Chondrocyte (in vitro differentiated cells): Measurements from ENCODE around the gene SPATA20. TPM values are rescaled to one million over a fixed set of nuclear protein-coding genes. Genes with fewer than 3 reads are reported as not detected.
A peak's percentile ranks its signal among the peaks of the same experiment; 100 is the strongest.

Source experiments
- DNase-seq: peaks from one replicate; pipeline ENCODE4 v3.0.0; 2021; ENCODE audit warnings: mixed read lengths, low spot score
- H3K27ac Mint-ChIP-seq: one replicate; pipeline ENCODE4 v1.8.0; 2021; ENCODE audit warnings: mild to moderate bottlenecking, moderate library complexity, mixed read lengths; ENCODE audit not compliant: unreplicated experiment
- H3K27me3 Mint-ChIP-seq: 2 replicates; pipeline ENCODE4 v1.8.0; 2021; ENCODE audit warnings: low read depth, mixed read lengths
- H3K36me3 Mint-ChIP-seq: 2 replicates; pipeline ENCODE4 v1.8.0; 2021; ENCODE audit warnings: low read depth, mixed read lengths
- H3K4me1 Mint-ChIP-seq: 2 replicates; pipeline ENCODE4 v1.8.0; 2021; ENCODE audit warnings: low read depth, mild to moderate bottlenecking, mixed read lengths
- H3K4me3 Mint-ChIP-seq: one replicate; pipeline ENCODE4 v1.8.0; 2021; ENCODE audit warnings: mild to moderate bottlenecking, moderate library complexity, mixed read lengths; ENCODE audit not compliant: unreplicated experiment
- H3K9me3 Mint-ChIP-seq: 2 replicates; pipeline ENCODE4 v1.8.0; 2021; ENCODE audit warnings: low read depth, mixed read lengths
- total RNA-seq: library from RNA; stranded (reverse); gene quantifications from 3 replicates; pipeline ENCODE4 v1.2.1, GENCODE V29; 2021
- TF ChIP-seq, protein P1 (sequence below): fragments of 200-600 bp; sonication (generic); IDR thresholded peaks from 2 replicates; pipeline ENCODE4 v1.5.0; 2021; ENCODE audit warnings: antibody characterized with exemption, mild to moderate bottlenecking, moderate library complexity

The SPATA20 gene
- total RNA-seq, 1 donor from 2014 or later: 51.8 TPM

DNA sequence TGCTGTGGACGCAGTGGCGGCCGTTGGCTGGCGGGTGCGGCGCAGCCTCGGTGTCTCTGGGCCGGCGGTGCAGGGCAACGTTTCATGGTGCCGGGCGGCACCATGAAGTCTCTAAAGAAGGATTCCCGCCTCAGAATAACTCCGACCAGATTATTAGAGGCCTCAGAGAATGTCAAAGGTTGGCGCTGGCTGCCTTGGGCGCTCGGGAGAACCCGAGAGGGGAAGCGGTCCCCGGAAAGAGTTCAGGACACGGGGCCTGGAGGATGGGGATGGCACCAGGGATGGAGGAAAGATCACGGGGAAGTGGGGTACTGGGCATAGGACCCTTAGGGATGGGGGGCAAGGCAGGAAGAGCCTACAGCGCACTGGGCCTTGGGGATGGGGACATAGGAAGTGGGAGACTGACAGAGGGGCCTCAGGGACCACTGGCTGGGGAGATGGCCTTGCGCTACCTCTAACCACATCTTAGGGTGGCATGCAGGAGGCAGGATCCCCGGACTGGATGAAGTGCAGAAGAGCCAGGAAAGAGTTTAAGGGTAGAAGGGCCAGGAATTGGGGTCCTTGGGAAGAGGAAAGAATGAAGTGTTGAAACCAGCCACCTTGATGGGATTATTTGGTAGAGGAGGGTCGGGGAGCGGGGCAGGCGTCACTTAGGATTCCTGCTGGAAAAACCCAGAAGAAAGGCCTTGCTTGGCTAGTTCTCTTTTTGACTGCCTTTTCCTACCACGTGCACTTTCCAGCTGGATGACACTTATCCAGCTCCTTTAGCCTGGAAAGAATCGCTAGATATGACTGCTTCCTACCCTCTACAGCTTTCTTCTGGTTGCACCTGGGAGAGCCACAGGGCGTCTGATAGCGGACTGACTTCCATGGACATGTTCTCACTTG lies 38.2 kb upstream of the SPATA20 start:
- TF ChIP-seq, protein P1, sequence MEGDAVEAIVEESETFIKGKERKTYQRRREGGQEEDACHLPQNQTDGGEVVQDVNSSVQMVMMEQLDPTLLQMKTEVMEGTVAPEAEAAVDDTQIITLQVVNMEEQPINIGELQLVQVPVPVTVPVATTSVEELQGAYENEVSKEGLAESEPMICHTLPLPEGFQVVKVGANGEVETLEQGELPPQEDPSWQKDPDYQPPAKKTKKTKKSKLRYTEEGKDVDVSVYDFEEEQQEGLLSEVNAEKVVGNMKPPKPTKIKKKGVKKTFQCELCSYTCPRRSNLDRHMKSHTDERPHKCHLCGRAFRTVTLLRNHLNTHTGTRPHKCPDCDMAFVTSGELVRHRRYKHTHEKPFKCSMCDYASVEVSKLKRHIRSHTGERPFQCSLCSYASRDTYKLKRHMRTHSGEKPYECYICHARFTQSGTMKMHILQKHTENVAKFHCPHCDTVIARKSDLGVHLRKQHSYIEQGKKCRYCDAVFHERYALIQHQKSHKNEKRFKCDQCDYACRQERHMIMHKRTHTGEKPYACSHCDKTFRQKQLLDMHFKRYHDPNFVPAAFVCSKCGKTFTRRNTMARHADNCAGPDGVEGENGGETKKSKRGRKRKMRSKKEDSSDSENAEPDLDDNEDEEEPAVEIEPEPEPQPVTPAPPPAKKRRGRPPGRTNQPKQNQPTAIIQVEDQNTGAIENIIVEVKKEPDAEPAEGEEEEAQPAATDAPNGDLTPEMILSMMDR: no peak
- no peaks in the 10 kb centered on the region for H3K27me3 Mint-ChIP-seq
- H3K4me1 Mint-ChIP-seq: peaks cover 25% of the 10 kb centered on the region
- peak; percentile 51 for DNase-seq
- H3K4me3 Mint-ChIP-seq: peak overlapping the region; percentile 73
- peak overlapping the region; percentile 76 for H3K27ac Mint-ChIP-seq
- H3K36me3 Mint-ChIP-seq: no peaks in the 10 kb centered on the region
- H3K9me3 Mint-ChIP-seq: no peaks in the 10 kb centered on the region

DNA sequence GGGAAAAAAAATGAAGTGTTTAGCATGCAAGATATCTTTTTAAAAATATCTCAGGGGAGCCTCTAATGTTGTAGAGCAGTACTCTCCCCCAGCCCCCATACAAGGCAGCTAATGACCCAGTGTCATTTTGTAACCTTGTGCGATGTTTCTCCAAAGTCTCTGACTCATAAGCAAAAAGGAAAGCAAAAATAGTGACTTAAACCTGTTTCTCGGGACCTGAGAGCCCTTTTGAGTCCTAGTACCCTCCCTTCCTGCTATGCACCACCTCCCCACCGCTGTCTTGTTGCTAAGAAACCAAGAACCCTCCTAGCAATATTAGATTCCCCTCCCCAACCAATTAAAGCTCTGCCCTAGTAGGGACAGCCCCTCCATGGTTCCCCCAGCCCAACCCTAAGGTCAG lies 35.9 kb upstream of the SPATA20 start:
- H3K4me3 Mint-ChIP-seq: no peak overlapping the region
- H3K9me3 Mint-ChIP-seq: no peaks in the 10 kb centered on the region
- no peaks in the 10 kb centered on the region for H3K36me3 Mint-ChIP-seq
- TF ChIP-seq, protein P1: no peak
- DNase-seq: no peak
- H3K4me1 Mint-ChIP-seq: peaks cover 43% of the 10 kb centered on the region
- H3K27me3 Mint-ChIP-seq: no peaks in the 10 kb centered on the region
- H3K27ac Mint-ChIP-seq: peak overlapping the region; percentile 32

DNA sequence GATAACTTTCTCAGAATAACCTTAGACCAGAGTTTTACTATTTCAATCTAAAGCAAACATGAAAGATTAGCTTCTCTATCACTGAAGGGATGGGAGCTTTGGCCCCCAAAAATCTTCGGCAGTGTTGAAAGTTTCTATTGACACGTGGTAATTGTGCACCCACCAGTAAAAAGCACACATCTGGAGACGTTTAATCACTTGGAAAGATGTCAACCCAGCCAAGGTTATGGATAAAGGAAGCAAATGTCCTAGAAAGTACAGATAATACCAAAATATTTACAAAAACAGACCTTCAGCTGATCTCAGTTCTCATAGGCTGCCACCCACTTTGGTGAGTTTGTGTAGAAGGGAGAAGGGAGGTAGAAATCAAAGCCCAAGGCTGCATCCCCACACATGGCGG lies 33.5 kb upstream of the SPATA20 start:
- H3K4me1 Mint-ChIP-seq: peaks cover 51% of the 10 kb centered on the region
- TF ChIP-seq, protein P1: no peak
- no peak overlapping the region for H3K27ac Mint-ChIP-seq
- DNase-seq: no peak
- H3K4me3 Mint-ChIP-seq: no peak overlapping the region
- H3K27me3 Mint-ChIP-seq: no peaks in the 10 kb centered on the region
- H3K9me3 Mint-ChIP-seq: no peaks in the 10 kb centered on the region
- H3K36me3 Mint-ChIP-seq: no peaks in the 10 kb centered on the region

DNA sequence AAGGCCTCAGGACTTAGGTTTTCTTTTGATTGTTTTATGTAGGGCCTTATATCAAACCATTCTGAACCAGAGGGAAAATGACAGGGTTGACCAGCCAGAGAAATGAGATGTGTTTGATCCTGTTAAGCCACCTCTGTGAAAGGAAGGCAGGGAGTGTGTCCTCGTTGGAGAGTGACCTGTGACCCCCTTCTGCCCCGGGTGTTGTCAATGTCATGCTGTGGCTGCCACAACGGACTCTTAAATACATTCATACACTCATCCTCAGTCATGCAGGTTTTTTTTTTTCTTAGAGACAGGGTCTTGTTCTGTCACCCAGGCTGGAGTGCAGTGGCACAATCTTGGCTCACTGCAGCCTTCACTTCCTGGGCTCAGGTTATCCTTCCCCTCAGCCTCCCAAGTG lies 32.6 kb upstream of the SPATA20 start:
- peak; percentile 25 for DNase-seq
- H3K36me3 Mint-ChIP-seq: no peaks in the 10 kb centered on the region
- H3K27me3 Mint-ChIP-seq: no peaks in the 10 kb centered on the region
- H3K9me3 Mint-ChIP-seq: no peaks in the 10 kb centered on the region
- no peak overlapping the region for H3K4me3 Mint-ChIP-seq
- TF ChIP-seq, protein P1: no peak
- peak overlapping the region; percentile 73 for H3K27ac Mint-ChIP-seq
- peaks cover 50% of the 10 kb centered on the region for H3K4me1 Mint-ChIP-seq

DNA sequence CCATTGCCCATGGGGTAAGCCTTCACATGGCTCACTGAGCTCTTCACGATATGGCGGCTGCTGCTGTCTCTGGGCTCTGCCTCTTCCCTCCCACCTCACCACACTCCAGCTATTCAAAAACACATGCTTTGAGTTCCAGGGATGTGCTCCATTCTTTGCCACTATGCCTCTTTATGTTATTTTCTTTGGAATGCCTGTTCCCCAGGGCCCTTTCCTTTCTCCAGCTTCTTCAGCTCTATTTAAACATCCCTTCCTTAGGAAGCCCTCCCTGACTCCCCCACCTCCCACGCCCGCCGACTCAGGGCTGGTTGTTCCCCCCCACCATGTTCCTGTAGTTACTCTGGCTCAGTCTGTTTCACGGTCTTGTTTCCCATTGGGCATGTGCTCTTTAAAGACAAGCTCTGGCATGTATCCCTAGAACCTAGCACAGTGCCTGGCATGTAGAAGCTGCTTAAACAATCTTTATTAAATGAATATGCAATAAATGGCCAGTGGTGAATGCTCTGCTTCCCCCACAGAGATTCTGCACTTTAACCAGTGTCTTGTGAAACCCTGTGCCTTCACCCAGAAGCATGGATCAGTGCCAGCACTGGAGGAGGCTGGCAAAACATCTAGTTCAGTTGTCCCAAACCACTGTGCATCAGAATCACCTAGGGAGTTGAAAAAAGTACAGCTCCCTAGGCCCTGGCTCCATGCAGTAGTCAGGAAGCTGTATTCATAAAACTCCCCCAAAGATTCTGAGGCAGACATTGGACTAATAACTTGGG lies 31.9 kb upstream of the SPATA20 start:
- peak; percentile 26 for DNase-seq
- Mint-ChIP-seq H3K27ac (peak overlapping the region; percentile 73), H3K4me3 (peak overlapping the region; percentile 27), H3K4me1 (peaks cover 50% of the 10 kb centered on the region), H3K9me3 (no peaks in the 10 kb centered on the region), H3K27me3 (no peaks in the 10 kb centered on the region), H3K36me3 (no peaks in the 10 kb centered on the region)
- TF ChIP-seq, protein P1: no peak
